H9 (cell line): ENCODE data around the gene TFRC. TPM values are rescaled to one million over a fixed set of nuclear protein-coding genes. Genes with fewer than 3 reads are reported as not detected.
"Not testable (repeated sequence)": the region's sequence is repeated elsewhere in the genome, so short reads cannot be mapped to it uniquely, and the experiment has no call there.

Source experiments
- DNase-seq: peaks from one replicate; pipeline ENCODE4 v3.0.0-alpha.2; 2017
- H2AFZ ChIP-seq: one replicate; pipeline ENCODE4 v1.6.1; 2013; ENCODE audit warnings: mild to moderate bottlenecking, low read length, control low read depth, moderate library complexity
- H2AK5ac ChIP-seq: 2 replicates; pipeline ENCODE4 v1.6.1; 2013; ENCODE audit warnings: low read length, control low read depth, mixed read lengths; ENCODE audit not compliant: insufficient read length
- H2BK120ac ChIP-seq: one replicate; pipeline ENCODE4 v1.6.1; 2013; ENCODE audit warnings: low read depth, mild to moderate bottlenecking, low read length, control low read depth, inconsistent platforms; ENCODE audit not compliant: poor library complexity, severe bottlenecking
- H2BK12ac ChIP-seq: 2 replicates; pipeline ENCODE4 v1.6.1; 2013; ENCODE audit warnings: low read length, control low read depth, mixed read lengths, low read depth; ENCODE audit not compliant: insufficient read length
- H2BK15ac ChIP-seq: 2 replicates; pipeline ENCODE4 v1.6.1; 2013; ENCODE audit warnings: low read depth, low read length, control low read depth
- H2BK20ac ChIP-seq: one replicate; pipeline ENCODE4 v1.6.1; 2013; ENCODE audit warnings: low read depth, mild to moderate bottlenecking, low read length, control low read depth, inconsistent platforms; ENCODE audit not compliant: poor library complexity, severe bottlenecking
- H2BK5ac ChIP-seq: 2 replicates; pipeline ENCODE4 v1.6.1; 2013; ENCODE audit warnings: low read length, control low read depth, mixed read lengths; ENCODE audit not compliant: insufficient read length
- H3K14ac ChIP-seq: 2 replicates; pipeline ENCODE4 v1.6.1; 2013; ENCODE audit warnings: low read length, control low read depth; ENCODE audit not compliant: insufficient read depth
- H3K18ac ChIP-seq: 2 replicates; pipeline ENCODE4 v1.6.1; 2013; ENCODE audit warnings: low read depth, mild to moderate bottlenecking, mixed read lengths, low read length, control low read depth; ENCODE audit not compliant: insufficient read length
- H3K23ac ChIP-seq: 2 replicates; pipeline ENCODE4 v1.6.1; 2013; ENCODE audit warnings: low read length, control low read depth, mixed read lengths, low read depth; ENCODE audit not compliant: insufficient read length
- H3K23me2 ChIP-seq: 2 replicates; pipeline ENCODE4 v1.6.1; 2013; ENCODE audit warnings: low read depth, mild to moderate bottlenecking, mixed read lengths, low read length, control low read depth; ENCODE audit not compliant: insufficient read length, poor library complexity, severe bottlenecking
- H3K27ac ChIP-seq: 2 replicates; pipeline ENCODE4 v1.5.1; 2013; ENCODE audit warnings: low read length, control low read depth, mixed read lengths, low read depth; ENCODE audit not compliant: insufficient read length
- H3K27me3 ChIP-seq: 2 replicates; pipeline ENCODE4 v1.6.1; 2013; ENCODE audit warnings: low read length, control low read depth, inconsistent platforms; ENCODE audit not compliant: insufficient read depth
- H3K4ac ChIP-seq: 2 replicates; pipeline ENCODE4 v1.6.1; 2013; ENCODE audit warnings: low read depth, mild to moderate bottlenecking, control low read depth, inconsistent platforms, low read length, moderate library complexity
- H3K4me1 ChIP-seq: 2 replicates; pipeline ENCODE4 v1.6.1; 2013; ENCODE audit warnings: low read length, control low read depth, inconsistent platforms; ENCODE audit not compliant: insufficient read depth
- H3K4me2 ChIP-seq: 2 replicates; pipeline ENCODE4 v1.6.1; 2013; ENCODE audit warnings: low read length, control low read depth, mixed read lengths; ENCODE audit not compliant: insufficient read length, insufficient read depth
- H3K56ac ChIP-seq: 2 replicates; pipeline ENCODE4 v1.6.1; 2013; ENCODE audit warnings: low read depth, mild to moderate bottlenecking, mixed read lengths, low read length, control low read depth; ENCODE audit not compliant: insufficient read length
- H3K79me1 ChIP-seq: 2 replicates; pipeline ENCODE4 v1.6.1; 2013; ENCODE audit warnings: low read depth, mild to moderate bottlenecking, moderate library complexity, low read length, control low read depth, inconsistent platforms; ENCODE audit not compliant: insufficient read depth, poor library complexity, severe bottlenecking
- H3K79me2 ChIP-seq: 2 replicates; pipeline ENCODE4 v1.6.1; 2013; ENCODE audit warnings: low read length, control low read depth, inconsistent platforms; ENCODE audit not compliant: insufficient read depth
- H3K9ac ChIP-seq: 2 replicates; pipeline ENCODE4 v1.6.1; 2013; ENCODE audit warnings: low read length, control low read depth, mixed read lengths; ENCODE audit not compliant: insufficient read length; ENCODE audit errors: extremely low read depth
- H3K9me3 ChIP-seq: one replicate; pipeline ENCODE4 v1.6.1; 2013; ENCODE audit warnings: low read depth, low read length, inconsistent platforms; ENCODE audit not compliant: control insufficient read depth
- H3T11ph ChIP-seq: one replicate; pipeline ENCODE4 v1.6.1; 2013; ENCODE audit warnings: mild to moderate bottlenecking, low read length, control low read depth, inconsistent platforms
- H4K20me1 ChIP-seq: one replicate; pipeline ENCODE4 v1.6.1; 2013; ENCODE audit not compliant: control insufficient read depth, insufficient read length, insufficient read depth
- H4K5ac ChIP-seq: 2 replicates; pipeline ENCODE4 v1.6.1; 2013; ENCODE audit warnings: low read depth, mild to moderate bottlenecking, mixed read lengths, low read length, control low read depth; ENCODE audit not compliant: insufficient read length
- H4K8ac ChIP-seq: replicated peaks from 2 replicates; pipeline ENCODE4 v1.6.1; 2013; ENCODE audit warnings: low read length, control low read depth, mixed read lengths, low read depth; ENCODE audit not compliant: insufficient read length
- H4K91ac ChIP-seq: 2 replicates; pipeline ENCODE4 v1.6.1; 2013; ENCODE audit warnings: low read depth, mild to moderate bottlenecking, moderate library complexity, mixed read lengths, low read length, control low read depth; ENCODE audit not compliant: insufficient read length
- H3K27ac Mint-ChIP-seq, 3 experiments: 2 replicates in 2 of 3; 3 replicates in 1 of 3; pipeline ENCODE4 v1.8.0; 2020 to 2021; ENCODE audit warnings: mixed read lengths in 3 of 3, mild to moderate bottlenecking in 1 of 3, moderate library complexity in 1 of 3
- H3K27me3 Mint-ChIP-seq: 2 replicates; pipeline ENCODE4 v1.8.0; 2021; ENCODE audit warnings: low read depth, mild to moderate bottlenecking, moderate library complexity, mixed read lengths
- H3K36me3 Mint-ChIP-seq, 3 experiments: 2 replicates in 2 of 3; 3 replicates in 1 of 3; pipeline ENCODE4 v1.8.0; 2020 to 2021; ENCODE audit warnings: low read depth in 3 of 3, mixed read lengths in 3 of 3; ENCODE audit not compliant: insufficient read depth in 1 of 3
- H3K4me1 Mint-ChIP-seq, 2 experiments: 2 replicates each; pipeline ENCODE4 v1.8.0; 2020; ENCODE audit warnings: mixed read lengths in 2 of 2
- H3K4me3 Mint-ChIP-seq, 2 experiments: 2 replicates in 1 of 2; 3 replicates in 1 of 2; pipeline ENCODE4 v1.8.0; 2020 to 2021; ENCODE audit warnings: mild to moderate bottlenecking in 2 of 2, mixed read lengths in 2 of 2, moderate library complexity in 1 of 2
- H3K9me3 Mint-ChIP-seq, 2 experiments: 2 replicates in 1 of 2; 3 replicates in 1 of 2; pipeline ENCODE4 v1.8.0; 2020; ENCODE audit warnings: mild to moderate bottlenecking in 2 of 2, mixed read lengths in 2 of 2, moderate library complexity in 1 of 2
- WGBS: extraction: QIAGEN DNeasy Blood & Tissue Kit; methylation state at CpG from one replicate; pipeline ENCODE4 v1.1.7; 2013; ENCODE audit warnings: missing lambda C conversion rate, low lambda C conversion rate, mixed read lengths; ENCODE audit not compliant: insufficient read length; ENCODE audit errors: extremely low coverage; 5-methylcytosine and 5-hydroxymethylcytosine counted together
- total RNA-seq: library from RNA; stranded (reverse); gene quantifications from 2 replicates; pipeline ENCODE4 v1.2.1, GENCODE V29; 2021

Gene TFRC
- total RNA-seq, 1 experiment from 2014 or later: 135 TPM

GRCh38 chr3:196098365-196098980 is 16.6 kb upstream of the TFRC start:
- not testable (repeated sequence) for H2BK15ac ChIP-seq, H3K79me1 ChIP-seq, H2AK5ac ChIP-seq, DNase-seq, H3K27me3 Mint-ChIP-seq, H2AFZ ChIP-seq, H3K4me2 ChIP-seq, H3K56ac ChIP-seq, H3K9me3 ChIP-seq, H3K79me2 ChIP-seq, H3K4ac ChIP-seq, H2BK5ac ChIP-seq, H3K23me2 ChIP-seq, H3K14ac ChIP-seq, H2BK12ac ChIP-seq, H4K8ac ChIP-seq, H3K9ac ChIP-seq, H3K4me3 Mint-ChIP-seq, H4K91ac ChIP-seq, H3K4me1 ChIP-seq, H3K27ac ChIP-seq, H3T11ph ChIP-seq, H3K36me3 Mint-ChIP-seq, H3K9me3 Mint-ChIP-seq, H3K23ac ChIP-seq, H3K18ac ChIP-seq, H3K27me3 ChIP-seq, H4K5ac ChIP-seq, H2BK20ac ChIP-seq, H3K27ac Mint-ChIP-seq, H2BK120ac ChIP-seq, H3K4me1 Mint-ChIP-seq, H4K20me1 ChIP-seq
- WGBS: no CpG with 5 or more reads among the region's 8 CpGs
